Breast epithelium (tissue), 4 donors: ENCODE measurements around the gene TWF2. TPM values are rescaled to one million over a fixed set of nuclear protein-coding genes. Genes with fewer than 3 reads are reported as not detected.

ENCODE experiments used
- DNase-seq, 2 donors: peaks; one replicate each; pipeline ENCODE4 v3.0.0-alpha.2; 2019; ENCODE audit warnings: low spot score in 2 of 2
- H3K27ac ChIP-seq, 2 donors: fragments of 200-600 bp; sonication (generic) in 1 of 2; one replicate each; pipeline ENCODE4 v1.5.1; 2016 to 2019; ENCODE audit warnings: mild to moderate bottlenecking in 1 of 2
- H3K27me3 ChIP-seq, 2 donors: fragments of 200-600 bp; sonication (generic) in 1 of 2; one replicate each; pipeline versions ENCODE4 v1.5.1 to v1.6.0; 2017 to 2019; ENCODE audit warnings: control low read depth in 1 of 2, mild to moderate bottlenecking in 1 of 2
- H3K36me3 ChIP-seq: fragments of 200-600 bp; one replicate; pipeline ENCODE4 v1.5.1; 2019
- H3K4me1 ChIP-seq, 2 donors: fragments of 200-600 bp; sonication (generic); one replicate each; pipeline ENCODE4 v1.5.1; 2016 to 2019; ENCODE audit warnings: control low read depth in 1 of 2
- H3K4me3 ChIP-seq, 3 donors: fragments of 200-600 bp; sonication (generic); 1 replicate in 2 of 3; 2 replicates in 1 of 3; pipeline ENCODE4 v1.5.1; 2016 to 2019; ENCODE audit warnings: mild to moderate bottlenecking in 3 of 3, moderate library complexity in 2 of 3
- H3K9me3 ChIP-seq, 2 donors: fragments of 200-600 bp; sonication (generic) in 1 of 2; one replicate each; pipeline ENCODE4 v1.5.1; 2016 to 2019; ENCODE audit warnings: control low read depth in 1 of 2
- CTCF ChIP-seq, 3 donors: fragments of 450-650 bp; IDR thresholded peaks; one replicate each; pipeline ENCODE4 v1.5.1; 2016 to 2017; ENCODE audit warnings: antibody characterized with exemption in 3 of 3, mild to moderate bottlenecking in 3 of 3, moderate library complexity in 3 of 3
- POLR2A ChIP-seq: fragments of 450-650 bp; IDR thresholded peaks from one replicate; pipeline ENCODE4 v1.6.1; 2016; ENCODE audit warnings: antibody characterized with exemption, mild to moderate bottlenecking, moderate library complexity
- POLR2AphosphoS5 ChIP-seq, 3 donors: sonication (generic); formaldehyde crosslinking; IDR thresholded peaks; one replicate each; pipeline ENCODE4 v1.6.1; 2017; ENCODE audit warnings: antibody characterized with exemption in 3 of 3
- intact Hi-C: fragments of 100-400 bp; cut with DNase I; formaldehyde crosslinking; loops from one replicate; pipeline ENCODE4 v1.15.1; 2023; ENCODE audit warnings: low total_unique reads
- total RNA-seq, 3 donors: library from RNA; depleted of rRNA; stranded (reverse); fragments of >200 nt; gene quantifications; one replicate each; pipeline ENCODE4 v1.1.0, GENCODE V29; 2016

The TWF2 gene
- total RNA-seq, 3 donors from 2014 or later: 52.7 to 84.5 (median 65.2) TPM

DNA sequence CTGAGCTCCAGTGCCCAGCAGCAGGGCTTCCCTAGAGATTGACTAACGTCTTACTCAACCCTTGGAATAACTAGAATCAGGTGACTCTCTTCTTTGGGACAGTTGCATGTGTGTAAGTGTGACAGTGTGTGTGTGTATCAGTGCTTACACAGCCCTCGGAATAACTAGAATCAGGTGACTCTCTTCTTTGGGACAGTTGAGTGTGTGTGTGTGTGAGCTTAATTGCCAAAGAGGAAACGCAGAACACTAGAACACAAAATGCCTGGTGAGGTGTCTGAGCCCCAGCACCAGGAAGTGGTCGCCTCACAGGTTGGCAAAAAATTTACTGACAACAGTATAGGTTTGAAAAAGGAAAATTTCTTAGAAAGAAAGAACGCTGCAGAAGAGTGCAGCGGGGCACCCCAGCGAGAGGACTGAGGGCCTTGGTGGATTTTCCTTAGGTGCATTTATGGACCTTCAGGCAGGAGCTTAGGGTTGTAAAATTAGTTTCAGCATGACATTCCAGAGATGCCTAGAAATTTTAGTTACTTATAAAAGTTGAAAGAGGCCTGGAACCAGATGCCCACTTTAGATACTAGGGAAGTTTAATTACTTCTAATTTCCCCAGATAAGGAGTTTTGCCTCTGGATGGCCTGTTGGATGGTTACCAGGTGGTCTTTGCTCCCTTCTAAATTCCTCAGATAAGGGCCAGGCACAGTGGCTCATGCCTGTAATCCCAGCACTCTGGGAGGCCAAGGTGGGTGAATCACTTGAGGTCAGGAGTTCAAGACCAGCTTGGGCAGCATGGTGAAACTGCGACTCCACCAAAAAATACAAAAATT, 43.2 kb upstream of the TWF2 start:
- Histone ChIP-seq H3K9me3 (no peaks in the 10 kb centered on the region), H3K27me3 (no peaks in the 10 kb centered on the region), H3K4me3 (no peak overlapping the region), H3K36me3 (no peaks in the 10 kb centered on the region), H3K27ac (peak overlapping the region in 1 of 2 donors; percentile 41), H3K4me1 (peaks cover 5 to 13% of the 10 kb centered on the region in 2 donors)
- intact Hi-C loops: no loop called here
- no peak for DNase-seq
- TF ChIP-seq CTCF (IDR thresholded peaks at IDR 0.05) (no peak), POLR2AphosphoS5 (IDR thresholded peaks at IDR 0.05) (no peak), POLR2A (no peak)

DNA sequence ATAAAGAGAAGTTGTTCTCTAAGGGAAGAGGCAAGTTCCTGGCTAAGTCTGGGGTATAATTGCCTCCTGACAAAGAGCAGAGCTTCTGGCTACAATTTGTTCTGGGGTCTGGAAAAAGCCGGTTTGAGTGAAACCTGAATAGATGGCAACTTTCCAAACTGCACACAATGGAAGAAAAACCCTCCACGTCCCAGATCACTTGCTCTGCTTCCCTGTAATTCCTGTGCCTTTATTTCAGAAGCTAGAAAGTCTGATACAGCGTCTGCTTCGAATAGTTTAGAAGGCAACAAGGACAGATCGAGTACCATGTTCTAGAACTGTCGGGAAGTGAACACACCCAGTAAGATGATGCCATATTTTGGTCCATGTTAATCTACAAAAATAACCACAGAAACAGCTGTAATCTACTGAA, 41.1 kb upstream of the TWF2 start:
- no peak for TF ChIP-seq CTCF (IDR thresholded peaks at IDR 0.05)
- TF ChIP-seq POLR2AphosphoS5 (IDR thresholded peaks at IDR 0.05): no peak
- TF ChIP-seq POLR2A: no peak
- peak overlapping the region; percentile 94 to 99 for H3K27ac ChIP-seq
- peaks cover 0 to 23% of the 10 kb centered on the region in 2 donors for H3K4me1 ChIP-seq
- no peaks in the 10 kb centered on the region for H3K36me3 ChIP-seq
- DNase-seq: no peak
- no peaks in the 10 kb centered on the region for H3K27me3 ChIP-seq
- H3K4me3 ChIP-seq: peak overlapping the region in 2 of 3 donors; percentile 85 to 86
- no peaks in the 10 kb centered on the region for H3K9me3 ChIP-seq
- intact Hi-C loops: no loop called here

DNA sequence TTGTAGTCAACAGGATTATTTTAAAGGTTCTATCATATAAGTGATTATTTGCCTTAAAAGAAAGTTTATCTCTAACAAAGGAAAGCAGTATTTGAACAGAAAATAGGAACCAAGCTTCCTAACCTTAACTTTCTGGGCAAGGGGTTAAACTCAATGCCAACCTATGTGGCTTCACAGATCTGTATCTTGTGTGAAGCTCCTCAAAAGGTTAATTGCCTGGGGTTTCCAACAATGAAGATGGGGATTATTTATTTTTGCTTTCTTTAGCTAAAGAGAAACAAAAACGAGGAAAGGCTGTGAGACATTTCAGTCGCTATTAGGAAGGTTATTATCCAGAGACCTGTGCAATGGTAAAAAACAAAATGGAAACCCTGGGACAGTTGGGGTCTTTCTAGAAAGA, 40.6 kb upstream of the TWF2 start:
- H3K4me1 ChIP-seq: peaks cover 0 to 23% of the 10 kb centered on the region in 2 donors
- no peaks in the 10 kb centered on the region for H3K27me3 ChIP-seq
- no peaks in the 10 kb centered on the region for H3K9me3 ChIP-seq
- intact Hi-C loops: no loop called here
- peak overlapping the region; percentile 94 to 99 for H3K27ac ChIP-seq
- TF ChIP-seq POLR2A (no peak), CTCF (IDR thresholded peaks at IDR 0.05) (no peak), POLR2AphosphoS5 (IDR thresholded peaks at IDR 0.05) (no peak)
- no peak for DNase-seq
- H3K4me3 ChIP-seq: peak overlapping the region in 2 of 3 donors; percentile 85 to 86
- no peaks in the 10 kb centered on the region for H3K36me3 ChIP-seq

GRCh38 chr3:52278510-52279069, 39.6 kb upstream of the TWF2 start, which contains the start of gene WDR82:
Gene WDR82, minus strand, starts transcription at chr3:52278649. Its CDS starts 288 bp downstream, at chr3:52278361.
- intact Hi-C loops: no loop called here
- Histone ChIP-seq H3K27me3 (no peaks in the 10 kb centered on the region), H3K36me3 (no peaks in the 10 kb centered on the region), H3K27ac (peak within 1 kb of the TSS; percentile 94 to 99), H3K4me3 (peak within 1 kb of the TSS; percentile 83 to 86 (median 85)), H3K9me3 (no peaks in the 10 kb centered on the region), H3K4me1 (peaks cover 0 to 23% of the 10 kb centered on the region in 2 donors)
- TF ChIP-seq POLR2A: peak; percentile 38
- TF ChIP-seq CTCF (IDR thresholded peaks at IDR 0.05): peak in 2 of 3 donors; percentile 37 to 52
- TF ChIP-seq POLR2AphosphoS5 (IDR thresholded peaks at IDR 0.05): peak; percentile 80 to 97 (median 86)
- peak; percentile 96 to 98 for DNase-seq
